ENCODE results near the gene SNCAIP.

Gene SNCAIP

GRCh38 chr5:122426301-122426700 is 114.3 kb downstream of the SNCAIP start:
- DNase-seq (ENCODE audit: low read depth): no peak

GRCh38 chr5:122427621-122428020 is 115.6 kb downstream of the SNCAIP start:
- no peak for DNase-seq (ENCODE audit: low read depth)

GRCh38 chr5:122429545-122430318 is 117.7 kb downstream of the SNCAIP start:
- DNase-seq (ENCODE audit: low read depth): no peak

- DNase-seq (ENCODE audit: low read depth): no peak
These were observed 118.2 kb downstream of the SNCAIP start for GRCh38 chr5:122430319-122430586.

GRCh38 chr5:122431298-122431697 is 119.3 kb downstream of the SNCAIP start:
- DNase-seq (ENCODE audit: low read depth): no peak

- DNase-seq (ENCODE audit: low read depth): no peak
These were observed 122.4 kb downstream of the SNCAIP start for GRCh38 chr5:122434205-122434970.

GRCh38 chr5:122435234-122435633 is 123.2 kb downstream of the SNCAIP start:
- DNase-seq (ENCODE audit: low read depth): no peak

GRCh38 chr5:122435761-122436160 is 123.7 kb downstream of the SNCAIP start:
- no peak for DNase-seq (ENCODE audit: low read depth)

- DNase-seq (ENCODE audit: low read depth): no peak
These were observed 124.6 kb downstream of the SNCAIP start for GRCh38 chr5:122436615-122437014.

- DNase-seq (ENCODE audit: low read depth): no peak
These were observed 127.6 kb downstream of the SNCAIP start for GRCh38 chr5:122439645-122440044.

- no peak for DNase-seq (ENCODE audit: low read depth)
These were observed 130.9 kb downstream of the SNCAIP start for GRCh38 chr5:122442938-122443337.

- no peak for DNase-seq (ENCODE audit: low read depth)
These were observed 132.4 kb downstream of the SNCAIP start for GRCh38 chr5:122444411-122444810.

GRCh38 chr5:122445070-122445469 is 133.0 kb downstream of the SNCAIP start:
- DNase-seq (ENCODE audit: low read depth): no peak

GRCh38 chr5:122447072-122447471 is 135.0 kb downstream of the SNCAIP start:
- no peak for DNase-seq (ENCODE audit: low read depth)

- no peak for DNase-seq (ENCODE audit: low read depth)
These were observed 135.8 kb downstream of the SNCAIP start for GRCh38 chr5:122447879-122448278.

GRCh38 chr5:122454541-122454940 is 142.5 kb downstream of the SNCAIP start:
- DNase-seq (ENCODE audit: low read depth): no peak

GRCh38 chr5:122455939-122456338 is 143.9 kb downstream of the SNCAIP start:
- no peak for DNase-seq (ENCODE audit: low read depth)

- DNase-seq (ENCODE audit: low read depth): no peak
These were observed 145.3 kb downstream of the SNCAIP start for GRCh38 chr5:122457178-122457826.

- no peak for DNase-seq (ENCODE audit: low read depth)
These were observed 146.3 kb downstream of the SNCAIP start for GRCh38 chr5:122458278-122458872.

GRCh38 chr5:122462486-122462885 is 150.4 kb downstream of the SNCAIP start:
- no peak for DNase-seq (ENCODE audit: low read depth)

- DNase-seq (ENCODE audit: low read depth): no peak
These were observed 151.2 kb downstream of the SNCAIP start for GRCh38 chr5:122463221-122463620.

GRCh38 chr5:122464191-122464590 is 152.2 kb downstream of the SNCAIP start:
- DNase-seq (ENCODE audit: low read depth): no peak

All from stimulated activated CD8-positive, alpha-beta memory T cell treated with anti-CD3 and anti-CD28 coated beads, Interleukin-12 subunit alpha, Interleukin-12 subunit beta, amount 100 ng/mL, for 4 hours (primary cell).